PFSK-1 (cell line): ENCODE data around the gene IPCEF1.

ENCODE experiments used
- FOXP2 ChIP-seq: optimal IDR thresholded peaks from 2 replicates; pipeline ENCODE3; 2011; ENCODE audit warnings: borderline replicate concordance, control low read depth, inconsistent platforms; ENCODE audit not compliant: insufficient read depth; ENCODE audit errors: extremely low read length, extremely low read depth
- POLR2AphosphoS5 ChIP-seq: IDR thresholded peaks from 2 replicates; pipeline ENCODE4 v1.6.1; 2012; ENCODE audit warnings: low read depth, mild to moderate bottlenecking, control low read depth, low read length, moderate library complexity
- REST ChIP-seq, 2 experiments: IDR thresholded peaks; 2 replicates each; pipeline versions ENCODE4 v1.6.1 to v1.8.0; 2011 to 2012; ENCODE audit warnings: low read depth in 2 of 2, low read length in 2 of 2, control low read depth in 1 of 2, inconsistent platforms in 1 of 2, mild to moderate bottlenecking in 1 of 2, moderate library complexity in 1 of 2; ENCODE audit not compliant: insufficient read depth in 1 of 2
- SIN3A ChIP-seq: IDR thresholded peaks from 2 replicates; pipeline ENCODE4 v1.6.1; 2012; ENCODE audit warnings: mild to moderate bottlenecking, low read length, moderate library complexity, borderline replicate concordance; ENCODE audit not compliant: insufficient read depth
- TAF1 ChIP-seq: IDR thresholded peaks from 2 replicates; pipeline ENCODE4 v1.6.1; 2012; ENCODE audit warnings: low read length, control low read depth, borderline replicate concordance; ENCODE audit not compliant: insufficient read depth

The IPCEF1 gene

GRCh38 chr6:154359161-154359574, 2.6 kb upstream of the IPCEF1 start:
- TF ChIP-seq REST (IDR thresholded peaks at IDR 0.05; ENCODE audit: insufficient read depth in 1 of 2, low read depth in 2 of 2, low read length in 2 of 2) = no peak
- TF ChIP-seq TAF1 = no peak
- TF ChIP-seq SIN3A = no peak
- no peak for TF ChIP-seq FOXP2
- TF ChIP-seq POLR2AphosphoS5 = no peak

- TF ChIP-seq FOXP2 = no peak
- TF ChIP-seq TAF1 = no peak
- TF ChIP-seq REST (IDR thresholded peaks at IDR 0.05; ENCODE audit: insufficient read depth in 1 of 2, low read depth in 2 of 2, low read length in 2 of 2) = no peak
- TF ChIP-seq POLR2AphosphoS5 = no peak
- TF ChIP-seq SIN3A = no peak
These were observed 1.5 kb upstream of the IPCEF1 start for GRCh38 chr6:154358019-154358545.

GRCh38 chr6:154356113-154356512, 490 bp downstream of the IPCEF1 start:
- no peak for TF ChIP-seq FOXP2
- TF ChIP-seq POLR2AphosphoS5 = no peak
- TF ChIP-seq REST (IDR thresholded peaks at IDR 0.05; ENCODE audit: insufficient read depth in 1 of 2, low read depth in 2 of 2, low read length in 2 of 2) = no peak
- no peak for TF ChIP-seq SIN3A
- no peak for TF ChIP-seq TAF1

GRCh38 chr6:154354265-154354777, 2.3 kb downstream of the IPCEF1 start:
- TF ChIP-seq POLR2AphosphoS5 (no peak), FOXP2 (no peak), TAF1 (no peak), REST (IDR thresholded peaks at IDR 0.05; ENCODE audit: insufficient read depth in 1 of 2, low read depth in 2 of 2, low read length in 2 of 2) (no peak), SIN3A (no peak)
